ENCODE measurements around the gene AREL1.

The AREL1 gene

GRCh38 chr14:74697543-74697942 lies 15.3 kb downstream of the AREL1 start:
- no peak for DNase-seq (ENCODE audit: low spot score)

DNA sequence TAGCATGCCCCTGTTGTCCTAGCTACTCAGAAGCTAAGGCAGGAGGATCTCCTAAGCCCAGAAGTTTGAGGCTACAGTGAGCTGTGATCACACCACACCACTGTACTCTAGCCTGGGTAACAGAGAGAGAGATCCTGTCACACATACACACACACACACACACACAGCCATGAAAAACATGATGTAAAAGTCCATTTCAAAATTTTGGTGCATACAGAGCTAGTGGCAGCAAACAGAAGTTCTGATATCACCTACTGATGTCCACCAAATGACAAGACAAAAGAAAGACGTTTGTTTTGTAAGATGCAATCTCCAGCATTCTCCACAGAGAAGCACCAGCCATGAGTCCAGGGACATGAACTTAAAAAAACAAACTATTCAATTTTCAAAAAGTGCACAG lies 15.9 kb downstream of the AREL1 start:
- DNase-seq (ENCODE audit: low spot score): no peak

DNA sequence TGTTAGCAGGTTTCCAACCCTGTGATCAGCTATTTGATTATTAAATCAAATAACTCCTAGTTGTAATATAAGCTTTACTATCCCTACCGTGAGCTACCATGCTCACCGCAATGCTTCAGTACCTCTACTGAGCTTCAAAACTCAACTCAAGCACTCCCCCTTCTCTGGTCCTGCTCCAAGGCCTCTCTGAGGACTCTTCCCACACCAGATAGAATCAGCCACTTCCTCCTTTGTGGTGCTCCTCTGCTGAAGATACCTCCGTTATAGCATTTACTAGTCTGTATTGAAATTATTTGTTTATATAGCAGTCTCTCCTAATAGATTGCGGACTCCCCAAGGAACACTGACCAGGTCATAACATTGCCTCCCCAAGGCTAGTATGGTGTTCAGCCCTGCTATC lies 17.5 kb downstream of the AREL1 start:
- DNase-seq (ENCODE audit: low spot score): no peak

GRCh38 chr14:74693191-74693590 lies 19.7 kb downstream of the AREL1 start:
- DNase-seq (ENCODE audit: low spot score): no peak

- no peak for DNase-seq (ENCODE audit: low spot score)
Observed at GRCh38 chr14:74691456-74691855, 21.4 kb downstream of the AREL1 start.

- no peak for DNase-seq (ENCODE audit: low spot score)
Observed at GRCh38 chr14:74685921-74686678, 26.8 kb downstream of the AREL1 start.

DNA sequence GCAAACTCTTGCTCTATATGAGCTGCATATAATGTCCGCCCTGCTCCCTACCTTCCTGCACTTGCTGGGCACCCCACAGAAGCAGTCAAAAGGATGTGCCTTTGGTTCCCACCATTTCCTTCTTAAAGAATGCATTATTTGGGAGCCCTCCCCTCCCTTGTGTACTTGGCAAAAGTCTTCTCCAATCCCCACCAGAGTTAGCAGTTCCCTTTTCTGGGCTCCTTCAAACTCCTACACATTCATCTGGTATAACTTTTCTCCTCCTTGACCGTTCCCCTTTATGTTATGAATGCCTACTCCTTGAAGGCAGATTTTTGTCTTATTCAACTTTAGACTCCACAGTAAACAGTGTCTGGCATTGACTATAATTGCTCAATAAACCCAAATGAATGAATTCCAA lies 27.8 kb downstream of the AREL1 start:
- no peak for DNase-seq (ENCODE audit: low spot score)

- DNase-seq (ENCODE audit: low spot score): no peak
Observed at GRCh38 chr14:74684434-74684833, 28.4 kb downstream of the AREL1 start.

GRCh38 chr14:74683406-74683805 lies 29.5 kb downstream of the AREL1 start:
- DNase-seq (ENCODE audit: low spot score): no peak

DNA sequence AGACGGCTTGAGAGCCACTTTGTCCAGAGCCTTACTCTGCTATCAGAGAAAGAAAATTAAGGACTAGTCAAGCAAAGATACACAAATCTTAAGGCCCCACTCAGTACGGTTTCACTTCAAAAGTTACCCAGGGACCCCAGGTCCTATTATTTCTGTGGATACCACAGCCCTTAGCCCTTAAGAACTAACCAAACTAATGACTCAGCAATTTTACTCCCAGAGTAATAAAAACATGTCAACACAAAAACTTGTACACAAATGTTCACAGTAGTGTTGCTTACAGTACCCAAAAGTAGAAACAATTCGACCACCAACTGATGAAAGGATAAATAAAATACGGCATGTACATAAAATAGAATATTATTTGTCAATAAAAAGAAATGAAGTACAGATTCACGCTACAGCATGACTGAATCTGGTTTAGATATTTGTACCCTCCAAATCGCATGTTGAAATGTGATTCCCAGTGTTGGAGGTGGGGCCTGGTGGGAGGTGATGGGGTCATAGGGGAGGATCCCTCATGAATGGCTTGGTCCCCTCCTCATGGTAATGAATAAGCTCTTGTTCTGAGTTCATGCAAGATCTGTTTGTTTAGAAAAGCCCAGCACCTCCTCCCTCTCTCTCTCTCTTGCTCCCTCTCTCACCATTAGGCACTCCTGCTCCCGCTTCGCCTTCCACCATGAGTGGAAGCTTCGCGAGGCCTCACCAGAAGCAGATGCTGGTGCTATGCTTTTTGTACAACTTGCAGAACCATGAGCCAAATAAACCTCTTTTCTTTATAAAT lies 30.5 kb downstream of the AREL1 start:
- DNase-seq (ENCODE audit: low spot score): no peak

- DNase-seq (ENCODE audit: low spot score): no peak
Observed at GRCh38 chr14:74675219-74675618, 37.7 kb downstream of the AREL1 start.

DNA sequence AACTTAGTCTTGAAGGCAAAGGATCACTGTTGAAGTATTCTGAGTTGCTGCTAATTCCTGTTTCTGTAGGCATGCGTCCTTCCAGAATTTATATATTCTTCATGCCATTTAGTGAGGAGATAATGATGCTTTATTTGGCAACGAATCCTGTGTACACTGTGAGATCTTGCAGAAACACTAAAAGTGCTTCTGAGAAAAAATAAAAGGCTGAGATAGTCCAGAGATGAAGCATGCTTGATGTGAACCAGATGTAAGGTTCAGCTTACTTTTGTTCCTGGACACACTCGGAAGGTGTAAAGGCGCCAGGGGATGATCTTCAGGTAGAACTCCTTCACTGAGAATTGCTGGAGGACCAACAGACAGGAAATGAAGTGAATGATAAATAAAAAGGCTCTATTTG lies 39.1 kb downstream of the AREL1 start:
- DNase-seq (ENCODE audit: low spot score): no peak

GRCh38 chr14:74671789-74672188 lies 41.1 kb downstream of the AREL1 start:
- DNase-seq (ENCODE audit: low spot score): no peak

- no peak for DNase-seq (ENCODE audit: low spot score)
Observed at GRCh38 chr14:74670726-74671411, 42.0 kb downstream of the AREL1 start.

GRCh38 chr14:74669846-74670245 lies 43.0 kb downstream of the AREL1 start:
- no peak for DNase-seq (ENCODE audit: low spot score)

GRCh38 chr14:74669256-74669655 lies 43.6 kb downstream of the AREL1 start:
- no peak for DNase-seq (ENCODE audit: low spot score)

GRCh38 chr14:74667758-74668157 lies 45.1 kb downstream of the AREL1 start:
- no peak for DNase-seq (ENCODE audit: low spot score)

- no peak for DNase-seq (ENCODE audit: low spot score)
Observed at GRCh38 chr14:74664717-74665116, 48.2 kb downstream of the AREL1 start.

DNA sequence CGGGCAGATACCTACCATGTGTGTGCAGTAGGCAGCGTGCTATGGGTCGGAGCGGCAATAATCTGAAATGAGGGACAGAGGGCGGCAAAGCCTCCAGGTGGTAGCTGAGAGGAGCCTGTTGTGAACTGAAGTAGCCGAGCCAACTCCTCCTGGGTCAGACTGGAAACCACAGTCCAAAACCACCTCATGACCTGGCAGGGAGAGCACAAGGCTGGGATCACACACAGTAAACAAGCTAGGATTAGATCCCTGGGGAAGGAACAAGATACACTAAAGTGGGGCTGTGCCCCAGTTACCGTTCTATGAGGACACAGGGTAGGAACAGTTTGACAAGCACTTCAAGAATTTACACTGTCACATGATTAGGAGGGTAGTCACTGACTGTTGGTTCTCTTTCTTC lies 49.0 kb downstream of the AREL1 start:
- DNase-seq (ENCODE audit: low spot score): no peak

DNA sequence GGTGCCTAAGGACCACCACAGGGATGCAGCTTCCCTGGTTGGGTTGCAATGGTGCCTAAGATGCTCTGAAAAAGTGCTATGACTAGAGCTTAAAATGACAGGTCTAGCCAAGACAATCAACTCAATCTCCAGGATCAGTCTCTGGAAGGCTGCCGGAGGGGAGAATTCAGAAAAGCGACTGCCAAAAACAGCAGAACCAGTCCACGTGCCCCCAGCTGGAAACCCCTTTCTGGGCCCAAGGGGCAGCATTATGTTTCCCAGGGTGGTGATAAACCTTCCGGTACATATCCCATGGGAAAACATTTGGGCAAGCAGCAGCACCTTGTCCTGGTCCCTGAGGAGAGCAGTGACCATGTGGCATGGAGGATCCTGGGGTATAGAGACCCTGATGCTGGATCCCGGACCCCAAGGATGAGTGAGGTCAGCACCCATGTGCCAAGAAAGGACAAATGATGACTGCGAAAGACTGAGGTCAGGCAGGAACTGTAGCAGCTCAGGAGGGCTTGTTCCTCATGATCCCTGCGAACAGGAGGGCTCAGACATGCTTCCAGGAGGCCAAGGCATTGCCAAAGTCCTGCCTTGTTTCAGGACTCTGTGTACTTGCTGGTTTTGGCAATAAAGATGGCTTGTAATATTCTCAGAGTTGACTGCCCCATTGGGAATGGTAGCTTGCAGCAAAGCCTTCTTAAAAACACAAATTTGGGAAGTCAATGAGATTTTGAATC lies 51.0 kb downstream of the AREL1 start:
- no peak for DNase-seq (ENCODE audit: low spot score)

GRCh38 chr14:74660863-74661262 lies 52.0 kb downstream of the AREL1 start:
- no peak for DNase-seq (ENCODE audit: low spot score)

DNA sequence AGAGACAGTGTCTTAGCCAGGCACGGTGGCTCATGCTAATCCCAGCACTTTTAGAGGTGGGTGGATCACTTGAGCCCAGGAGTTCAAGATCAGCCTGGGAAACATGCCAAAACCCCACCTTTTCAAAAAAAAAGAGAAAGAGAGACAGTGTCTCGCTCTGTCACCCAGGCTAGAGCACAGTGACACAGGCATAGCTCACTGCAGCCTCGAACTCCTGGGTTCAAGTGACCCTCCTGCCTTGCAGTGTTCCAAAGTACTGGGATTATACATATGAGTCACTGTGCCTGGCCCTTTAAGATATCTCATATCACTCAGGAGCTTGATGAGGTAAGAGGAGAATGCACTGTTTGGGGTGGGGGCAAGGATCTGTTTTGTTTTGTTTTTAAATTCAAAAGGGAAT lies 52.7 kb downstream of the AREL1 start:
- no peak for DNase-seq (ENCODE audit: low spot score)
